Liver (tissue), 9 donors: ENCODE results near the gene RYR3. TPM values are rescaled to one million over a fixed set of nuclear protein-coding genes. Genes with fewer than 3 reads are reported as not detected.

Experiments
- DNase-seq: peaks from one replicate; pipeline ENCODE4 v3.0.0-alpha.2; 2017; ENCODE audit warnings: low spot score
- H3K27ac ChIP-seq, 2 donors: one replicate each; pipeline ENCODE4 v1.7.0; 2013; ENCODE audit warnings: inconsistent platforms in 2 of 2, low read length in 2 of 2, control low read depth in 1 of 2, low read depth in 1 of 2, mild to moderate bottlenecking in 1 of 2
- H3K27me3 ChIP-seq, 4 donors: one replicate each; pipeline versions ENCODE4 v1.6.1 to v1.7.0; 2013; ENCODE audit warnings: low read length in 3 of 4, inconsistent platforms in 1 of 4, mild to moderate bottlenecking in 1 of 4, moderate library complexity in 1 of 4; ENCODE audit not compliant: control insufficient read depth in 4 of 4, insufficient read depth in 4 of 4
- H3K36me3 ChIP-seq, 4 donors: one replicate each; pipeline versions ENCODE4 v1.6.1 to v1.7.0; 2013; ENCODE audit warnings: low read length in 3 of 4, mild to moderate bottlenecking in 3 of 4, low read depth in 1 of 4, moderate library complexity in 1 of 4; ENCODE audit not compliant: control insufficient read depth in 4 of 4, insufficient read depth in 3 of 4
- H3K4me1 ChIP-seq, 4 donors: one replicate each; pipeline versions ENCODE4 v1.6.1 to v1.7.0; 2013; ENCODE audit warnings: low read length in 3 of 4, mild to moderate bottlenecking in 3 of 4, moderate library complexity in 1 of 4; ENCODE audit not compliant: control insufficient read depth in 4 of 4, insufficient read depth in 4 of 4
- H3K4me3 ChIP-seq, 3 donors: one replicate each; pipeline versions ENCODE4 v1.6.1 to v1.7.0; 2013; ENCODE audit warnings: low read length in 3 of 3, control low read depth in 1 of 3, low read depth in 1 of 3, mild to moderate bottlenecking in 1 of 3
- H3K9ac ChIP-seq, 2 donors: one replicate each; pipeline ENCODE4 v1.7.0; 2013; ENCODE audit warnings: low read length in 2 of 2, mild to moderate bottlenecking in 2 of 2, moderate library complexity in 2 of 2, control low read depth in 1 of 2, low read depth in 1 of 2
- H3K9me3 ChIP-seq, 4 donors: one replicate each; pipeline versions ENCODE4 v1.6.1 to v1.7.0; 2013; ENCODE audit warnings: low read length in 3 of 4; ENCODE audit not compliant: control insufficient read depth in 4 of 4
- EGR1 ChIP-seq, 2 donors: IDR thresholded peaks; 2 replicates each; pipeline ENCODE4 v1.6.1; 2016 to 2018; ENCODE audit warnings: antibody characterized with exemption in 2 of 2, low read depth in 2 of 2
- GABPA ChIP-seq, 2 donors: IDR thresholded peaks in 1 of 2; conservative IDR thresholded peaks in 1 of 2; 2 replicates each; pipeline ENCODE4 v1.6.1; 2016; ENCODE audit warnings: antibody characterized with exemption in 2 of 2, mild to moderate bottlenecking in 1 of 2, moderate library complexity in 1 of 2
- HNF4A ChIP-seq, 2 donors: conservative IDR thresholded peaks; 2 replicates each; pipeline ENCODE4 v1.6.1; 2016; ENCODE audit warnings: antibody characterized with exemption in 2 of 2, mild to moderate bottlenecking in 2 of 2
- HNF4G ChIP-seq: IDR thresholded peaks from 2 replicates; pipeline ENCODE4 v1.6.1; 2016; ENCODE audit warnings: antibody characterized with exemption
- JUND ChIP-seq, 2 donors: IDR thresholded peaks; 2 replicates each; pipeline ENCODE4 v1.6.1; 2016; ENCODE audit warnings: antibody characterized with exemption in 2 of 2
- RAD21 ChIP-seq, 2 donors: IDR thresholded peaks; 2 replicates each; pipeline ENCODE4 v1.6.1; 2016; ENCODE audit warnings: antibody characterized with exemption in 2 of 2, mild to moderate bottlenecking in 2 of 2
- RXRA ChIP-seq, 2 donors: IDR thresholded peaks; 2 replicates each; pipeline ENCODE4 v1.6.1; 2017 to 2018; ENCODE audit warnings: antibody characterized with exemption in 2 of 2, mild to moderate bottlenecking in 1 of 2
- SP1 ChIP-seq: IDR thresholded peaks from 2 replicates; pipeline ENCODE4 v1.6.1; 2018; ENCODE audit warnings: antibody characterized with exemption, mild to moderate bottlenecking
- YY1 ChIP-seq: IDR thresholded peaks from 2 replicates; pipeline ENCODE4 v1.6.1; 2016; ENCODE audit warnings: antibody characterized with exemption, mild to moderate bottlenecking
- WGBS: extraction: QIAGEN DNeasy Blood & Tissue Kit; methylation state at CpG from one replicate; pipeline ENCODE4 v1.1.7; 2013; 5-methylcytosine and 5-hydroxymethylcytosine counted together
- polyA plus RNA-seq, 2 donors: library from polyadenylated mRNA; stranded (reverse) in 1 of 2; unstranded in 1 of 2; fragments of 200-250 nt in 1 of 2; fragments of >200 nt in 1 of 2; fragmentation: Nextera tagmentation in 1 of 2; extraction: Ambion mirVana in 1 of 2; gene quantifications; one replicate each; pipeline versions ENCODE4 v1.2.1 to v1.2.3, GENCODE V29; 2013 to 2015
- total RNA-seq, 2 donors: library from RNA; depleted of rRNA; stranded (reverse); fragments of >200 nt; gene quantifications; one replicate each; pipeline ENCODE4 v1.2.3, GENCODE V29; 2014
- TF ChIP-seq, protein P1 (sequence below): IDR thresholded peaks from 2 replicates; pipeline ENCODE4 v1.6.1; 2016; ENCODE audit warnings: antibody characterized with exemption
- TF ChIP-seq, protein P2 (sequence below): IDR thresholded peaks from 2 replicates; pipeline ENCODE4 v1.6.1; 2016; ENCODE audit warnings: antibody characterized with exemption, mild to moderate bottlenecking
- TF ChIP-seq, protein P3 (sequence below): IDR thresholded peaks from 2 replicates; pipeline ENCODE4 v1.6.1; 2016; ENCODE audit warnings: antibody characterized with exemption
- TF ChIP-seq, protein P4 (sequence below): fragments of 150-350 bp; IDR thresholded peaks from 2 replicates; pipeline ENCODE4 v1.5.1; 2017; ENCODE audit warnings: improper control_type of control experiment, low read depth, low read length; ENCODE audit not compliant: missing input control
- donor health status: healthy.
- donor health status: healthy.
- donor health status: healthy.
- donor health status: healthy.
- donor health status: healthy.

Gene RYR3
- total and polyA plus RNA-seq, 4 donors, result 0.01 to 1.1 (median 0.22) TPM

DNA sequence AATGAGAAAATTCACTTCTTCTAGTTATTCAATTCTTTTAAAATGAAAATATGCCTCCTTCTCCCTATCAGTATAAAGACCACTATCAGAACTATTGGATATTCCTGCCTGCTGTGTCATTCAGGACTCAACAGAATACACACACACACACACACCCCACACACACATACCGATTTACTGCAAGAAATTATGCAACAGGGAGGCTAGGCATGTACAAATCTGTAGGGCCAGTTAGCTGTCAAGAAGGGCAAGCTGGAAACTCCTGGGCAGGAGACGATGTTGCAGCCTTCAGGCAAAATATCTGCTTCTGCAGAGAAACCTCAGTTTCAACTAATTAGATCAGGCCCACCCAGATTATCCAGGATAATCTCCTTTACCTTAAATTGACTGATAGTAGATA is 13.9 kb upstream of the RYR3 start:
- Histone ChIP-seq H3K9ac (no peak overlapping the region), H3K4me1 (peaks cover 0 to 15% (median 9%) of the 10 kb centered on the region in 4 donors), H3K4me3 (no peak overlapping the region), H3K9me3 (no peaks in the 10 kb centered on the region), H3K27ac (no peak overlapping the region), H3K36me3 (no peaks in the 10 kb centered on the region), H3K27me3 (peaks cover 0 to 3% (median 0%) of the 10 kb centered on the region in 4 donors)
- TF ChIP-seq RAD21 (IDR thresholded peaks at IDR 0.05) (no peak), YY1 (no peak)
- no peak for DNase-seq
- 73% methylated on average over 2 of the region's 2 CpGs for WGBS

DNA sequence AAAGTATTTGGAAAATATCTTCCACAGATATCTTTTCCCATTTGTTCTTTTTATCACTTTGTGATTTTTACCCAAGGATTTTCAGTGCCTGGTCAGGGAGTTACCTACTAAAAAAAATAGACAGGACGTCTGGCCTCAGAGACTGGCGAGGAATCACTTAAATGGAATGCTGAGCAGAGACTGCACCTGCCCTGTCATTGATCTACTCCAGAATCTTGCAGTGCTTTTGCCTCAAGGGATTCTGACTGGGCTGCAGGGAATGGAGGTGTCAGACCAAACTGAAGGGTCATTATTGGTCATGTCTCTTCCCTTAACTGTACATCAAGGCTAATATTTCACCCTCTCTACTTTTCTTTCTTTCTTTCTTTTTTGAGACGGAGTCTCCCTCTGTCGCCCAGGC is 12.1 kb upstream of the RYR3 start:
- DNase-seq, result no peak
- Histone ChIP-seq H3K4me1 (peaks cover 0 to 8% (median 4%) of the 10 kb centered on the region in 4 donors), H3K9ac (no peak overlapping the region), H3K4me3 (no peak overlapping the region), H3K36me3 (no peaks in the 10 kb centered on the region), H3K27ac (no peak overlapping the region), H3K9me3 (no peaks in the 10 kb centered on the region), H3K27me3 (peaks cover 0 to 3% (median 0%) of the 10 kb centered on the region in 4 donors)
- 84% methylated on average over 4 of the region's 4 CpGs for WGBS
- TF ChIP-seq GABPA (IDR thresholded peaks at IDR 0.05 in 1 of 2, conservative IDR thresholded peaks at IDR 0.05 in 1 of 2) (no peak), RXRA (IDR thresholded peaks at IDR 0.05) (no peak), EGR1 (IDR thresholded peaks at IDR 0.05; ENCODE audit: low read depth in 2 of 2) (no peak), JUND (IDR thresholded peaks at IDR 0.05) (no peak), HNF4A (conservative IDR thresholded peaks at IDR 0.05) (no peak)
- TF ChIP-seq, protein P1, sequence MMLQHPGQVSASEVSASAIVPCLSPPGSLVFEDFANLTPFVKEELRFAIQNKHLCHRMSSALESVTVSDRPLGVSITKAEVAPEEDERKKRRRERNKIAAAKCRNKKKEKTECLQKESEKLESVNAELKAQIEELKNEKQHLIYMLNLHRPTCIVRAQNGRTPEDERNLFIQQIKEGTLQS, result no peak
- TF ChIP-seq, protein P2, sequence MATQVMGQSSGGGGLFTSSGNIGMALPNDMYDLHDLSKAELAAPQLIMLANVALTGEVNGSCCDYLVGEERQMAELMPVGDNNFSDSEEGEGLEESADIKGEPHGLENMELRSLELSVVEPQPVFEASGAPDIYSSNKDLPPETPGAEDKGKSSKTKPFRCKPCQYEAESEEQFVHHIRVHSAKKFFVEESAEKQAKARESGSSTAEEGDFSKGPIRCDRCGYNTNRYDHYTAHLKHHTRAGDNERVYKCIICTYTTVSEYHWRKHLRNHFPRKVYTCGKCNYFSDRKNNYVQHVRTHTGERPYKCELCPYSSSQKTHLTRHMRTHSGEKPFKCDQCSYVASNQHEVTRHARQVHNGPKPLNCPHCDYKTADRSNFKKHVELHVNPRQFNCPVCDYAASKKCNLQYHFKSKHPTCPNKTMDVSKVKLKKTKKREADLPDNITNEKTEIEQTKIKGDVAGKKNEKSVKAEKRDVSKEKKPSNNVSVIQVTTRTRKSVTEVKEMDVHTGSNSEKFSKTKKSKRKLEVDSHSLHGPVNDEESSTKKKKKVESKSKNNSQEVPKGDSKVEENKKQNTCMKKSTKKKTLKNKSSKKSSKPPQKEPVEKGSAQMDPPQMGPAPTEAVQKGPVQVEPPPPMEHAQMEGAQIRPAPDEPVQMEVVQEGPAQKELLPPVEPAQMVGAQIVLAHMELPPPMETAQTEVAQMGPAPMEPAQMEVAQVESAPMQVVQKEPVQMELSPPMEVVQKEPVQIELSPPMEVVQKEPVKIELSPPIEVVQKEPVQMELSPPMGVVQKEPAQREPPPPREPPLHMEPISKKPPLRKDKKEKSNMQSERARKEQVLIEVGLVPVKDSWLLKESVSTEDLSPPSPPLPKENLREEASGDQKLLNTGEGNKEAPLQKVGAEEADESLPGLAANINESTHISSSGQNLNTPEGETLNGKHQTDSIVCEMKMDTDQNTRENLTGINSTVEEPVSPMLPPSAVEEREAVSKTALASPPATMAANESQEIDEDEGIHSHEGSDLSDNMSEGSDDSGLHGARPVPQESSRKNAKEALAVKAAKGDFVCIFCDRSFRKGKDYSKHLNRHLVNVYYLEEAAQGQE, result no peak
- TF ChIP-seq, protein P3, sequence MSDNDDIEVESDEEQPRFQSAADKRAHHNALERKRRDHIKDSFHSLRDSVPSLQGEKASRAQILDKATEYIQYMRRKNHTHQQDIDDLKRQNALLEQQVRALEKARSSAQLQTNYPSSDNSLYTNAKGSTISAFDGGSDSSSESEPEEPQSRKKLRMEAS, result no peak
- TF ChIP-seq, protein P4, sequence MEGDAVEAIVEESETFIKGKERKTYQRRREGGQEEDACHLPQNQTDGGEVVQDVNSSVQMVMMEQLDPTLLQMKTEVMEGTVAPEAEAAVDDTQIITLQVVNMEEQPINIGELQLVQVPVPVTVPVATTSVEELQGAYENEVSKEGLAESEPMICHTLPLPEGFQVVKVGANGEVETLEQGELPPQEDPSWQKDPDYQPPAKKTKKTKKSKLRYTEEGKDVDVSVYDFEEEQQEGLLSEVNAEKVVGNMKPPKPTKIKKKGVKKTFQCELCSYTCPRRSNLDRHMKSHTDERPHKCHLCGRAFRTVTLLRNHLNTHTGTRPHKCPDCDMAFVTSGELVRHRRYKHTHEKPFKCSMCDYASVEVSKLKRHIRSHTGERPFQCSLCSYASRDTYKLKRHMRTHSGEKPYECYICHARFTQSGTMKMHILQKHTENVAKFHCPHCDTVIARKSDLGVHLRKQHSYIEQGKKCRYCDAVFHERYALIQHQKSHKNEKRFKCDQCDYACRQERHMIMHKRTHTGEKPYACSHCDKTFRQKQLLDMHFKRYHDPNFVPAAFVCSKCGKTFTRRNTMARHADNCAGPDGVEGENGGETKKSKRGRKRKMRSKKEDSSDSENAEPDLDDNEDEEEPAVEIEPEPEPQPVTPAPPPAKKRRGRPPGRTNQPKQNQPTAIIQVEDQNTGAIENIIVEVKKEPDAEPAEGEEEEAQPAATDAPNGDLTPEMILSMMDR, result no peak

DNA sequence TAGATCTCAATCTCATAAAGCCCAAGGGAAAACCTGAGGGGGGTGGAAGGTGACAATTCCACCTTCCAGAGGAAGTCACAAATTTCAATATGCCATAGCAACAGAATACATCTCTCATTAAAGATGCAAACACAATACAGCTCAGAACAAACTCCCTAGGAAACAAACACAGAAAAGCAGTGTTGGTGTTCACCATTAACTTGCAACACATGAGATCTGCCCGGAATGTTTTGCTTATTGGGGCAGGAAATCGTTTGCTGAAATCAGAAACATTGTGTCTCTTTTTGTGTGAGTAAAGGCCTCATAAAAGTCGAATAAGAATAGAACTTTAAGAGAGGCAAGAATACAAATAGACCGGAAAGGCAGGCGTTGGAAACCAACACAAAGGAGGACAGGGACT is 5.8 kb upstream of the RYR3 start:
- no peak for DNase-seq
- Histone ChIP-seq H3K9me3 (no peaks in the 10 kb centered on the region), H3K4me1 (no peaks in the 10 kb centered on the region), H3K27ac (no peak overlapping the region), H3K9ac (no peak overlapping the region), H3K4me3 (no peak overlapping the region), H3K27me3 (peaks cover 0 to 17% (median 4%) of the 10 kb centered on the region in 4 donors), H3K36me3 (no peaks in the 10 kb centered on the region)
- WGBS, result 58% methylated on average over 5 of the region's 5 CpGs
- TF ChIP-seq SP1, result no peak
- TF ChIP-seq EGR1 (IDR thresholded peaks at IDR 0.05; ENCODE audit: low read depth in 2 of 2), result no peak
- TF ChIP-seq HNF4G, result no peak
